Right forelimb (tissue), 1 donor: ENCODE measurements around the gene RANBP10.
"Not testable (repeated sequence)": the region's sequence is repeated elsewhere in the genome, so short reads cannot be mapped to it uniquely, and the experiment has no call there.

Experiments
- DNase-seq: peaks from one replicate; pipeline ENCODE4 v3.0.0-alpha.2; 2018

The RANBP10 gene

GRCh38 chr16:67806428-67807147 is at the start of gene RANBP10, which contains the start of gene TSNAXIP1:
Gene RANBP10 (minus strand): TSS chr16:67806560. CDS start chr16:67806536, 24 bp downstream.
Gene TSNAXIP1 (plus strand): TSS chr16:67806889. CDS start chr16:67807150, 261 bp downstream.
- DNase-seq, result peak; percentile 96

GRCh38 chr16:67855789-67856188 is 49.4 kb upstream of the RANBP10 start:
- no peak for DNase-seq

- DNase-seq, result no peak
These were observed 47.3 kb upstream of the RANBP10 start for GRCh38 chr16:67853670-67854069.

- DNase-seq, result no peak
These were observed 41.8 kb upstream of the RANBP10 start for GRCh38 chr16:67848118-67848517.

- no peak for DNase-seq
These were observed 40.9 kb upstream of the RANBP10 start, which contains the start of gene CENPT for GRCh38 chr16:67847064-67847861. Gene CENPT (minus strand): TSS chr16:67847693. CDS start chr16:67833859, 13,834 bp downstream.

- DNase-seq, result peak; percentile 99
These were observed 40.1 kb upstream of the RANBP10 start, which contains the start of gene NUTF2 for GRCh38 chr16:67846320-67847063. Gene NUTF2 (plus strand): TSS chr16:67846933. CDS start chr16:67865131, 18,198 bp downstream.

GRCh38 chr16:67846063-67846319 is 39.6 kb upstream of the RANBP10 start:
- DNase-seq, result no peak

- DNase-seq, result no peak
These were observed 39.1 kb upstream of the RANBP10 start for GRCh38 chr16:67845291-67846062.

GRCh38 chr16:67844497-67844896 is 38.1 kb upstream of the RANBP10 start:
- no peak for DNase-seq

GRCh38 chr16:67843343-67843765 is 37.0 kb upstream of the RANBP10 start:
- no peak for DNase-seq

GRCh38 chr16:67842509-67843342 is 36.4 kb upstream of the RANBP10 start:
- DNase-seq, result peak; percentile 71

- DNase-seq, result peak; percentile 98
These were observed 35.6 kb upstream of the RANBP10 start, which contains the start of gene THAP11 for GRCh38 chr16:67841816-67842508. Gene THAP11 (plus strand): TSS chr16:67842320. CDS start chr16:67842555, 235 bp downstream.

- DNase-seq, result no peak
These were observed 34.9 kb upstream of the RANBP10 start for GRCh38 chr16:67841198-67841815.

GRCh38 chr16:67837811-67838210 is 31.5 kb upstream of the RANBP10 start:
- DNase-seq, result no peak

- not testable (repeated sequence) for DNase-seq
These were observed 30.8 kb upstream of the RANBP10 start for GRCh38 chr16:67837190-67837589.

GRCh38 chr16:67834242-67834614 is 27.9 kb upstream of the RANBP10 start:
- DNase-seq, result no peak

GRCh38 chr16:67833415-67834241 is 27.3 kb upstream of the RANBP10 start:
- peak; percentile 98 for DNase-seq

- no peak for DNase-seq
These were observed 26.7 kb upstream of the RANBP10 start for GRCh38 chr16:67833030-67833414.

- DNase-seq, result no peak
These were observed 22.3 kb upstream of the RANBP10 start for GRCh38 chr16:67828651-67829050.
